Measurements from ENCODE around the gene DGKI. TPM values are rescaled to one million over a fixed set of nuclear protein-coding genes. Genes with fewer than 3 reads are reported as not detected.

The DGKI gene
- total and polyA plus RNA-seq, 2 donors (not counting 1 experiment from before 2014, with no cell fraction given), result 0.74 to 2.1 TPM

DNA sequence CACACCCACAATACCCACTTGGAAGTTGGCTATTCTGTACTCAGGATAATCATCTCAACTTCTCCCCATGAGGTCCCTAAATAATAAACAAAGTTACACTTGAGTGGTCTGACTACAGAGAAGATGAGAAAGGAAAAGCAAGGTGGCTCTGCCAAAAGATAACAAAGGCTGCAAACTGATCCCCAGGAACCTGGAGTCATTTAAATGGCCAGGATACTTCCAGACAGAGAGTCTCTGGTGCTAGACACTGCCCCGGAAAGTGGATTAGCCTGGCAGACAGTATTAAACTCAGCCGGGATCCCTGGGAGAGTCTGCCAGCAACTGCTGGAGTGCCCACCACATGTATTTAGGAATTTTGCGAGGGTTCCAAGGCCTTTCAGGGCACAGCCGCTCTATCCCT is 93.7 kb downstream of the DGKI start:
- DNase-seq (ENCODE audit: low read depth in 2 of 2), result peak in 1 of 2 donors; percentile 21
- H3K4me3 ChIP-seq (replicated peaks in 1 of 4; ENCODE audit: control extremely low read depth in 1 of 4, insufficient read depth in 1 of 4, low read depth in 3 of 4, low read length in 4 of 4), result no peak overlapping the region
- no peaks in the 10 kb centered on the region for H3K79me2 ChIP-seq (ENCODE audit: control insufficient read depth, insufficient read depth, low read length)

DNA sequence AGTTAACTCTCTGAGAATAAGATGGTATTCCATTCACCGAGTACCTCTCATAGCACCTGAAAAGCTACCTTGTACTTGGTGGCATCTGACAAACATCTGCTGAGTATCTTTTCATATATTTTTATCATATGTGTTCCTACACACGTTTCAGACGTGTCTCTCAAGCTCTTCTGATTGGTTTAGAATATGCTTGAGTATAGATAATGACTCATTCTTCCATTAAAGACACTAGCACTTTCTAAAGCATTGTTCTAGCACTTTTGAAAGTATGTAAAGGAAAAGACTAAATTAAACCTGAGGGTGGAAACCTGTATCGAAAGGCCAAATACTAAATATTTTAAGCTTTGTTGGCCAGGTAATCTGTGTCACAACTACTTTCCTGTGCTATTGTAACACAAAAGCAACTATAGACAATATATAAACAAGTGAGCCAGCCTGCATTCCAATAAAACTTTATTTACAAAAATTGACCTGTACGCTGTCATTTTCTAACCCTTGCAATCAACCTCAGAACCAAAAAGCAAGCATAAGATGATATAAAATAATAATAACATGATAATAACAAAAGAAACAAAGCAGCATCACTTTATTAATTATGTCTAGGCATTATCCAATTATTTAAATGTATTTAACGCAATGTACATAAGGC is 95.3 kb downstream of the DGKI start:
- H3K9me3 ChIP-seq (ENCODE audit: control insufficient read depth, insufficient read depth, low read depth, low read length), result no peaks in the 10 kb centered on the region
- no peak for TF ChIP-seq EZH2 (IDR thresholded peaks at IDR 0.05; ENCODE audit: low read length, missing control alignments)
- TF ChIP-seq, protein P1, sequence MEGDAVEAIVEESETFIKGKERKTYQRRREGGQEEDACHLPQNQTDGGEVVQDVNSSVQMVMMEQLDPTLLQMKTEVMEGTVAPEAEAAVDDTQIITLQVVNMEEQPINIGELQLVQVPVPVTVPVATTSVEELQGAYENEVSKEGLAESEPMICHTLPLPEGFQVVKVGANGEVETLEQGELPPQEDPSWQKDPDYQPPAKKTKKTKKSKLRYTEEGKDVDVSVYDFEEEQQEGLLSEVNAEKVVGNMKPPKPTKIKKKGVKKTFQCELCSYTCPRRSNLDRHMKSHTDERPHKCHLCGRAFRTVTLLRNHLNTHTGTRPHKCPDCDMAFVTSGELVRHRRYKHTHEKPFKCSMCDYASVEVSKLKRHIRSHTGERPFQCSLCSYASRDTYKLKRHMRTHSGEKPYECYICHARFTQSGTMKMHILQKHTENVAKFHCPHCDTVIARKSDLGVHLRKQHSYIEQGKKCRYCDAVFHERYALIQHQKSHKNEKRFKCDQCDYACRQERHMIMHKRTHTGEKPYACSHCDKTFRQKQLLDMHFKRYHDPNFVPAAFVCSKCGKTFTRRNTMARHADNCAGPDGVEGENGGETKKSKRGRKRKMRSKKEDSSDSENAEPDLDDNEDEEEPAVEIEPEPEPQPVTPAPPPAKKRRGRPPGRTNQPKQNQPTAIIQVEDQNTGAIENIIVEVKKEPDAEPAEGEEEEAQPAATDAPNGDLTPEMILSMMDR (conservative IDR thresholded peaks at IDR 0.05 in 1 of 2, IDR thresholded peaks at IDR 0.05 in 1 of 2; ENCODE audit: low read depth in 1 of 2, low read length in 2 of 2), result no peak
- H3K36me3 ChIP-seq (ENCODE audit: control insufficient read depth, insufficient read depth, low read length), result no peaks in the 10 kb centered on the region
- no peak overlapping the region for H3K4me3 ChIP-seq (replicated peaks in 1 of 4; ENCODE audit: control extremely low read depth in 1 of 4, insufficient read depth in 1 of 4, low read depth in 3 of 4, low read length in 4 of 4)
- no peak overlapping the region for H3K27ac ChIP-seq (ENCODE audit: insufficient read depth, low read length)
- no peaks in the 10 kb centered on the region for H3K4me1 ChIP-seq (ENCODE audit: control insufficient read depth, extremely low read depth, insufficient read depth, low read length)
- H3K79me2 ChIP-seq (ENCODE audit: control insufficient read depth, insufficient read depth, low read length), result no peaks in the 10 kb centered on the region
- no peak overlapping the region for H3K9ac ChIP-seq (ENCODE audit: insufficient read depth, low read length)
- no peaks in the 10 kb centered on the region for H3K27me3 ChIP-seq (ENCODE audit: control insufficient read depth, insufficient read depth, low read length)
- H3K4me2 ChIP-seq (ENCODE audit: extremely low read depth, insufficient read depth, low read length), result no peak overlapping the region
- no peak for DNase-seq (ENCODE audit: low read depth in 2 of 2)
- H4K20me1 ChIP-seq (ENCODE audit: control insufficient read depth, extremely low read depth, insufficient read depth, low read length), result no peaks in the 10 kb centered on the region
- H2AFZ ChIP-seq (ENCODE audit: low read length), result no peak overlapping the region

More for the DNA sequence above, 93.7 kb downstream of the DGKI start:
- H3K9me3 ChIP-seq (ENCODE audit: control insufficient read depth, insufficient read depth, low read depth, low read length), result no peaks in the 10 kb centered on the region
- H3K9ac ChIP-seq (ENCODE audit: insufficient read depth, low read length), result no peak overlapping the region
- no peak overlapping the region for H3K27ac ChIP-seq (ENCODE audit: insufficient read depth, low read length)
- no peaks in the 10 kb centered on the region for H3K36me3 ChIP-seq (ENCODE audit: control insufficient read depth, insufficient read depth, low read length)
- no peak overlapping the region for H3K4me2 ChIP-seq (ENCODE audit: extremely low read depth, insufficient read depth, low read length)
- no peaks in the 10 kb centered on the region for H3K4me1 ChIP-seq (ENCODE audit: control insufficient read depth, extremely low read depth, insufficient read depth, low read length)
- TF ChIP-seq, protein P1 (conservative IDR thresholded peaks at IDR 0.05 in 1 of 2, IDR thresholded peaks at IDR 0.05 in 1 of 2; ENCODE audit: low read depth in 1 of 2, low read length in 2 of 2), result no peak
- TF ChIP-seq EZH2 (IDR thresholded peaks at IDR 0.05; ENCODE audit: low read length, missing control alignments), result no peak
- H2AFZ ChIP-seq (ENCODE audit: low read length), result no peak overlapping the region
- no peaks in the 10 kb centered on the region for H3K27me3 ChIP-seq (ENCODE audit: control insufficient read depth, insufficient read depth, low read length)
- no peaks in the 10 kb centered on the region for H4K20me1 ChIP-seq (ENCODE audit: control insufficient read depth, extremely low read depth, insufficient read depth, low read length)

DNA sequence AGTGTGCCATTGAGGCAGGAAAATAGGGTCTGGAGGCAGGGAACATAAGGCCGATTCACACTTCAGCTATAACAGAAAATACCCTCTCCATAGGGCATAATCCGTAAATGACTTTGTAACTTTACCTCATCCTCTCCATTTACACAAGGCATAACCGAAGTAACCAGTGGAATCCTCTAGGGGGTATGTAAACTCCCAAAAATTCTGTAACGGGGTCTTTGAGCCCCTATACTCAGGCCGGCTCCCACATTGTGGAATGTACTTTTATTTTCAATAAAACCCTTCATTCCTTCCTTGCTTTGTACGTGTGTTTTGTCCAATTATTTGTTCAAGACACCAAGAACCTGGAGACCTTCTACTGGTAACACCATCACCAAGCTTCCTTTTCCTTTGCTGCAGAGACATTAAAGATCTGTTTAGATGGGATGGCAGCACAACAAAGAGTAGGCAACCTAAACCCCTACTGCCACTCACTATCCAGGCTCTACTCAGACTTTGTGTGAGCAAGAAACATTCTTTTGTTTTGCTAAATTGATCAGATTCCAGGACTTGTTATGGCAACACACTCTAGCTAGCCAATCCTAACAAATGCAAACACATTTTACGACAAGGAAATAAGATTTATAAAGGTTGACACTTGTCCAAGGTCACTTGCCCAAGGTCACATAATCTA is 99.3 kb downstream of the DGKI start:
- DNase-seq (ENCODE audit: low read depth in 2 of 2), result no peak
- no peak overlapping the region for H3K9ac ChIP-seq (ENCODE audit: insufficient read depth, low read length)
- TF ChIP-seq EZH2 (IDR thresholded peaks at IDR 0.05; ENCODE audit: low read length, missing control alignments), result no peak
- TF ChIP-seq, protein P1 (conservative IDR thresholded peaks at IDR 0.05 in 1 of 2, IDR thresholded peaks at IDR 0.05 in 1 of 2; ENCODE audit: low read depth in 1 of 2, low read length in 2 of 2), result no peak

More for the DNA sequence above, 99.3 kb downstream of the DGKI start:
- no peak overlapping the region for H3K4me3 ChIP-seq (replicated peaks in 1 of 4; ENCODE audit: control extremely low read depth in 1 of 4, insufficient read depth in 1 of 4, low read depth in 3 of 4, low read length in 4 of 4)
- H3K27ac ChIP-seq (ENCODE audit: insufficient read depth, low read length), result no peak overlapping the region
- no peaks in the 10 kb centered on the region for H3K79me2 ChIP-seq (ENCODE audit: control insufficient read depth, insufficient read depth, low read length)
- H3K27me3 ChIP-seq (ENCODE audit: control insufficient read depth, insufficient read depth, low read length), result no peaks in the 10 kb centered on the region
- no peak overlapping the region for H3K4me2 ChIP-seq (ENCODE audit: extremely low read depth, insufficient read depth, low read length)
- H4K20me1 ChIP-seq (ENCODE audit: control insufficient read depth, extremely low read depth, insufficient read depth, low read length), result no peaks in the 10 kb centered on the region
- no peaks in the 10 kb centered on the region for H3K36me3 ChIP-seq (ENCODE audit: control insufficient read depth, insufficient read depth, low read length)
- no peaks in the 10 kb centered on the region for H3K4me1 ChIP-seq (ENCODE audit: control insufficient read depth, extremely low read depth, insufficient read depth, low read length)
- H2AFZ ChIP-seq (ENCODE audit: low read length), result no peak overlapping the region
- H3K9me3 ChIP-seq (ENCODE audit: control insufficient read depth, insufficient read depth, low read depth, low read length), result no peaks in the 10 kb centered on the region
